Erythroblast (primary cell): ENCODE results near the gene ALDH16A1.

Experiments
- GATA1 ChIP-seq: IDR thresholded peaks from 2 replicates; pipeline ENCODE4 v1.6.1; 2011; ENCODE audit warnings: low read depth, mild to moderate bottlenecking, control low read depth, low read length, moderate library complexity
- POLR2A ChIP-seq: IDR thresholded peaks from 2 replicates; pipeline ENCODE4 v1.6.1; 2011; ENCODE audit warnings: mild to moderate bottlenecking, low read length

- TF ChIP-seq POLR2A (no peak), GATA1 (no peak)
These were observed 27.0 kb upstream of the ALDH16A1 start for GRCh38 chr19:49425922-49426592.
